Measurements from ENCODE around the gene MPND. TPM values are rescaled to one million over a fixed set of nuclear protein-coding genes. Genes with fewer than 3 reads are reported as not detected.

MPND gene
- total RNA-seq, 1 donor from 2014 or later: 6.6 TPM

GRCh38 chr19:4389064-4389375, 45.7 kb downstream of the MPND start:
- DNase-seq (ENCODE audit: low read depth): no peak
- Histone ChIP-seq H3K36me3 (ENCODE audit: control insufficient read depth, insufficient read depth, low read length) (peaks cover 2% of the 10 kb centered on the region), H3K4me3 (ENCODE audit: low read depth, low read length) (no peak overlapping the region), H3K27me3 (ENCODE audit: control insufficient read depth, insufficient read depth, low read length) (no peaks in the 10 kb centered on the region)
- TF ChIP-seq CTCF (IDR thresholded peaks at IDR 0.05; ENCODE audit: insufficient read depth, low read length, poor library complexity, severe bottlenecking): no peak

GRCh38 chr19:4389511-4390016, 46.2 kb downstream of the MPND start:
- TF ChIP-seq CTCF (IDR thresholded peaks at IDR 0.05; ENCODE audit: insufficient read depth, low read length, poor library complexity, severe bottlenecking): no peak
- Histone ChIP-seq H3K36me3 (ENCODE audit: control insufficient read depth, insufficient read depth, low read length) (peaks cover 2% of the 10 kb centered on the region), H3K27me3 (ENCODE audit: control insufficient read depth, insufficient read depth, low read length) (no peaks in the 10 kb centered on the region), H3K4me3 (ENCODE audit: low read depth, low read length) (no peak overlapping the region)
- DNase-seq (ENCODE audit: low read depth): no peak

- peaks cover 2% of the 10 kb centered on the region for H3K36me3 ChIP-seq (ENCODE audit: control insufficient read depth, insufficient read depth, low read length)
- TF ChIP-seq CTCF (IDR thresholded peaks at IDR 0.05; ENCODE audit: insufficient read depth, low read length, poor library complexity, severe bottlenecking): no peak
- H3K27me3 ChIP-seq (ENCODE audit: control insufficient read depth, insufficient read depth, low read length): no peaks in the 10 kb centered on the region
- no peak for DNase-seq (ENCODE audit: low read depth)
- H3K4me3 ChIP-seq (ENCODE audit: low read depth, low read length): no peak overlapping the region
Observed at GRCh38 chr19:4390017-4390566, 46.7 kb downstream of the MPND start.

- no peak overlapping the region for H3K4me3 ChIP-seq (ENCODE audit: low read depth, low read length)
- H3K27me3 ChIP-seq (ENCODE audit: control insufficient read depth, insufficient read depth, low read length): no peaks in the 10 kb centered on the region
- DNase-seq (ENCODE audit: low read depth): no peak
- TF ChIP-seq CTCF (IDR thresholded peaks at IDR 0.05; ENCODE audit: insufficient read depth, low read length, poor library complexity, severe bottlenecking): no peak
- H3K36me3 ChIP-seq (ENCODE audit: control insufficient read depth, insufficient read depth, low read length): peaks cover 2% of the 10 kb centered on the region
Observed at GRCh38 chr19:4390567-4391305, 47.4 kb downstream of the MPND start.

- no peak for DNase-seq (ENCODE audit: low read depth)
- H3K27me3 ChIP-seq (ENCODE audit: control insufficient read depth, insufficient read depth, low read length): no peaks in the 10 kb centered on the region
- no peak overlapping the region for H3K4me3 ChIP-seq (ENCODE audit: low read depth, low read length)
- TF ChIP-seq CTCF (IDR thresholded peaks at IDR 0.05; ENCODE audit: insufficient read depth, low read length, poor library complexity, severe bottlenecking): no peak
- H3K36me3 ChIP-seq (ENCODE audit: control insufficient read depth, insufficient read depth, low read length): peaks cover 3% of the 10 kb centered on the region
Observed at GRCh38 chr19:4391306-4391693, 47.9 kb downstream of the MPND start.
